ENCODE measurements around the gene DNAJC16. TPM values are rescaled to one million over a fixed set of nuclear protein-coding genes. Genes with fewer than 3 reads are reported as not detected.
"Not testable (repeated sequence)": the region's sequence is repeated elsewhere in the genome, so short reads cannot be mapped to it uniquely, and the experiment has no call there.

DNAJC16 gene
- total RNA-seq (2014; rRNA removed; shearing (Covaris generic)), result 15.0 and 15.9 TPM in 2 replicates
- polyA plus RNA-seq (2014; cell fraction: nucleus; rRNA removed), result 6.7 and 6.9 TPM in 2 replicates

DNA sequence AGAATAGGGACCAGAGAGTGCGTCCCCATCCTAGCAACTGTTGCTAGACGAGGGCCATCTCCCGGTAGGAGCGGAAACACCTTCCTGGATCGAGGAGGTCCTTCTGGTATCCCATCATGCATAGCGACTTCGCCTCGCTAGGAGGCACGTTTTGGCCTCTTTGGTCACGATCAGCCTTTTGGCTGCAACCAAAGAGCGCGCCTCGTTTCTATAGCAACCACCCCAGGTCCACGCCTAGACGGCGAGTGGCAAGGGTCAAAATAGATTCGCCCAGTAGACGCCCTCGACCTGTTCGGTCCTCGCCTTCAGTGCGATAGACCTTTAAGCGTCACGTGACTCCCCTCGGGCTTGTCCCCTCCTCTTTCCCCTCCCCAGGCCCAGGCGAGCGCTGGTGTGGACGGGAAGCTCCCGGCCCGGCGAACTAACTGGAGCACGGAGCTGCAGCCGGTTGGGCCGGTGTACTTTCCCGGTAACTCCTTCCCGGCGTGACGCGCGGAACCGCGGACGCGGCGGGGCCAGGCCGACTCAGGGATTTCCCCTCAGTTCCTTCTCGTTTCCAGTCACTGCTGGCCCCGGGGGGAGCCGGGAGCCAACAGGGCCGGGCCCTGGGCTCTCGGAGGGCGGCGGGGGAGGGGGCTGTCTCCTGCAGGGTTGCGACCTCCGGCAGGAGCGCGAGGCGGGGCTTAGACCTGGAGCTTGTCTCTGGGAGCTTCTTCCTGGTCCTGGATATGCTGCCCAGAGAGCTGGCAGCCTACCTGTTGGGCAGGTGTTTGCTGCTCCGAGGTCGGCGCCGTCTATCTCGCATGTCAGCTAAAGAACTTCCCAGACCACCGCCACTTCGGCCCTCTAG, at the start of gene DNAJC16:
DNAJC16 (plus strand) TSS at position 359 of the 850 bp plus-strand sequence. CDS start 2,258 bp downstream, outside the sequence.
- peak; percentile 99 for DNase-seq (ENCODE audit: extremely low read depth, low read depth)

DNA sequence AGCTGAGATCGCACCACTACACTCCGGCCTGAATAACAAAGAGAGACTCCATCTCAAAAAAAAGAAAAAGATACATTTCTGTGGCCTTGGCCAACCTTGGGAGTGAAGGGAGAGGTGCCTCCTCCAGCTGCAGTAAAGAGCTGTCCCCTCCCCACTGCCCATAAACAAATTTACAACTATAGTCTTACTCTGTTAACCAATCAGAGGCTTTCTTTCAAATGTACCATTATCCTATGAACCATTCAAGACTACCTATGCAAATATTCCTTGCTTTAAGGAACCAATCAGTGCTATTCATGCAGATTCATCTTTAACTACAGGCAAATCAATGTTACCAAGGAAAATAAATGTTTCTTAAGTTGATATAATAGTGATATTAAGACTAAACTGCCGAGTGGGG, 49.7 kb upstream of the DNAJC16 start:
- no peak for DNase-seq (ENCODE audit: extremely low read depth, low read depth)

DNA sequence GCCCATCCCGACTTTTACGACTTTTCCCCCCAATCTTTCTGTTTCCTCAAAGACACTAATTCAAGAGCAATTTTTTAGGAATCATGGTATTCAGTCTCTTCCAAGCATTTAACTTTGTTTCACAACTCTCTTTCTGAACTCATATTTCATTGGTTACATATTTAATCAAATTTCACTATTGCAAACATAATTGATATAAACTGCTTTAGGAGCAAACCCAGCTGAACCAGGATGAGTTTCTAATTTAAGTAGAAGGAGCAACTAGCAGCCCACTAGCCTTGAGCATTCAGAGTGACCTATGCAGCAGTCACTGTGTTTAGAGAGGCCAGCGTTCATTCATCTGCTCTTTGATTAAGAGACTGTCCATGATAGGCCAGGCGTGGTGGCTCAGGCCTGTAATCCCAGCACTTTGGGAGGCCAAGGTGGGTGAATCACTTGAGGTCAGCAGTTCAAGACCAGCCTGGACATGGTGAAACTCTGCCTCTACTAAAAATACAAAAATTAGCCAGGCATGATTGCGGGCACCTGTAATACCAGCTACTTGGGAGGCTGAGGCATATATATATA, 48.9 kb upstream of the DNAJC16 start:
- no peak for DNase-seq (ENCODE audit: extremely low read depth, low read depth)

DNA sequence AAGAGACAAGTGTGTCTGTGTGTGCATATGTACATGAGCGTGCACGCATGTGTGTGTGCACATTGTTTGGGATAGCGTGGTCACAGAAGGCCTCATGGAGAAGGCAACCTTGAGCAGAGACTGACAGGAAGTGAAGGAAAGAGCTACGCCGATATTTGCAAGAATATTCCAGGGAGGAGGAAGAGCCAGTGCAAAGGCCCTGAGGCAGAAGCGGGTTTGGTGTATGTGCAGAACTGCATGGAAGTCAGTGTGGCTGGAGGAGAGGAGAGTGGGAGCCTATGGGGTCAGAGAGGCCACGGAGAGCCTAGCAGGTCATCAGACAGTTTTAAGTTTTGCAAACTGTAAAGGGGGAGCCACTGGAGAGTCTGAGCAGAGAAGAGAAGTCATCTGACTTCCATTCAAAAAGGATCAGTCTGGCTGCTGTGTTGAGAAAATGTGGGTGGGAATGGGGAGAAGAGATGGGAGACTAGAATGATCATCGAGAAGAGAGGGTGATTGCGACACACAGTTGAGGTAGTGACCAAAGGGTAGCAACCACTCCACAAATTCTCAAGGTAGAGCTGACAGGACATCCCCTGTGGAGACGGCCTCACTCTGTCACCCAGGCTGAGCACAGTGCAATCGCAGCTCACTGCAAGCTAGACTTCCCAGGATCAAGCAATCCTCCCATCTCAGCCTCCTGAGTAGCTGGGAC, 46.8 kb upstream of the DNAJC16 start:
- DNase-seq (ENCODE audit: extremely low read depth, low read depth), result no peak

DNA sequence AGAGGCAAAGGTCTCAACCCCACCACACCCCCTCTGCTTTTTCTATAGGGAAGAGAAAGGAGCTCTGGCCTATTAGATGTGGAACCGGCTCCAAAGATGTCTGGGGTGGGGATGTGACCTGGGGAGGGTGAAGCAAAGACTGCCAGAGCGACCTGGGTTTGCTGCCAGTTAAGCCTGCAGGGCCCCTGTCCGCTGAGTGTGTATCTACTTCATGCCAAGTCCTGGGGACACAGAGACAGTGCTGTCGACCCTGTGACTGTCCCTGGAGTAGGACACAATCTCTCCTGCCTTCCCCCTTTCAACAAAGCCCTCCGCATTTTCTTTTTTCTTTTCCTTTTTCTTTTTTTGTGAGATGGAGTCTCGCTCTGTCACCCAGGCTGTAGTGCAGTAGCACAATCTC, 44.2 kb upstream of the DNAJC16 start:
- DNase-seq (ENCODE audit: extremely low read depth, low read depth), result not testable (repeated sequence)

DNA sequence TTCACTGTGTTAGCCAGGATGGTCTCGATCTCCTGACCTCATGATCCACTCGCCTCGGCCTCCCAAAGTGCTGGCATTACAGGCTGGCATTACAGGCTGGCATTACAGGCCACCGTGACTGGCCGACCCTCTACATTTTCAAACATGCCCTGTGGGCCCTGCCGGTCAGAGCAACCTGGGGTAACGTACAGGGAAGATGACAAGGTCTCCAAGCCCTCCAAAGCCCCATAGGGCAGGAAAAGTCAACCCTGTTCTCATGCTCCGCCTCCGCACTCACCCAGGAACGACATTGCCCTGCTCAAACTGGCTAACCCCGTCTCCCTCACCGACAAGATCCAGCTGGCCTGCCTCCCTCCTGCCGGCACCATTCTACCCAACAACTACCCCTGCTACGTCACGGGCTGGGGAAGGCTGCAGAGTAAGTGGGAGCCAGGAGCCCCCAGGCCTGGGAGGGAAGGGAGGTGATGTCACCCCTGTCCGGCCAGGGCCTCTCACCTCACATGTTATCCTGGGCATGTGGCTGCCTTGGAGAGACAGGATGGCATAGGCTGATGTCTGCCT, 43.6 kb upstream of the DNAJC16 start:
- not testable (repeated sequence) for DNase-seq (ENCODE audit: extremely low read depth, low read depth)

DNA sequence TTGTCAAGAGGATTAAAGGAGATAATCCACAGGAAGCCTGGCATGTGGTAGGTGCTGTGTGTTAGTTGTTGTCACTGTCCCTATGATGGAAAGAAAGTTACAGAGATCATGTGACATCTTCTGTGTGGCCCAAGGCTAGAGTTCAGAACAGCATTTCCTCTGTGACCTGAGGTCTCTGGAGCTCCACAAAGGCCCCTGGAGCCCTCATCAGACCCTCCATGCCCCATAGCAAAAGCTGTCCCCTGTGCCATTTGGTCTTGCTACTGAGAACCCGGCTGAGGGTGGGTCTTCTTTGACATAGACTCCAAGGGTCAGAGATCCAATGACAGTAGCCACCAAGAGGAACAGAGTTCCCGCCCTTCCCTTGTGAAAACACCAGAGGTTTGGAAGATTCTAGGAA, 42.7 kb upstream of the DNAJC16 start:
- DNase-seq (ENCODE audit: extremely low read depth, low read depth), result no peak

DNA sequence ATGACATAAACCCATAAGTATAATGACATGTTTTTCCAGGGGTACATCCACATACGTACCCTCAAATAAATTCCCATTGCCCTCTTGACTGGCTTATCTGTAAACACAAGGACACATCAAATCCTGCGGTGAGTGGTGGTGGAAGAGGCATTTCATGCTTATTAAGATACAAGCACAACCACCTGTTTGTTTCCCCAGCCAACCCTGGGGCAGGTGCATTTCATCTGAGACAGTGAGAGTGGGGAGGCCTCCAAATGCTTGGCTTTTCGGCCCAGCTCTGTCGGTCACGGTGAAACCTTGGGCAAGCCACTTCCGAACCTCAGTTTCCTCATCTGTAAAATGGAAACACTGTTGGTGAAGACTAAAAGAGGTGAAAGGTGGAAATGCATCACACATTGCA, 42.2 kb upstream of the DNAJC16 start:
- not testable (repeated sequence) for DNase-seq (ENCODE audit: extremely low read depth, low read depth)

DNA sequence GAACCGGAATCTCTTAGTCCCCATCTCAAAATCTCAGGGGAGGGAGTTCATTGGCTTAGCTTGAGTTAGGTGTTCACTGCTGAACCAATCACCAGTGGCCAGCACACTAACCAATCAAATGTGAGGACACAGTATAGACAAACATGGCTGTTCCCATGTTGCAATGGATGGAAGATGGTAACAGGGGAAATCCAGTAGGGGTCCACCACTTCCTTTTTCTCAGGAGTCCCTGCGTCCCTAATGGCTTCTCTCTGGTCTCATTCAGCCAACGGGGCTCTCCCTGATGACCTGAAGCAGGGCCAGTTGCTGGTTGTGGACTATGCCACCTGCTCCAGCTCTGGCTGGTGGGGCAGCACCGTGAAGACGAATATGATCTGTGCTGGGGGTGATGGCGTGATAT, 41.0 kb upstream of the DNAJC16 start:
- DNase-seq (ENCODE audit: extremely low read depth, low read depth), result no peak

DNA sequence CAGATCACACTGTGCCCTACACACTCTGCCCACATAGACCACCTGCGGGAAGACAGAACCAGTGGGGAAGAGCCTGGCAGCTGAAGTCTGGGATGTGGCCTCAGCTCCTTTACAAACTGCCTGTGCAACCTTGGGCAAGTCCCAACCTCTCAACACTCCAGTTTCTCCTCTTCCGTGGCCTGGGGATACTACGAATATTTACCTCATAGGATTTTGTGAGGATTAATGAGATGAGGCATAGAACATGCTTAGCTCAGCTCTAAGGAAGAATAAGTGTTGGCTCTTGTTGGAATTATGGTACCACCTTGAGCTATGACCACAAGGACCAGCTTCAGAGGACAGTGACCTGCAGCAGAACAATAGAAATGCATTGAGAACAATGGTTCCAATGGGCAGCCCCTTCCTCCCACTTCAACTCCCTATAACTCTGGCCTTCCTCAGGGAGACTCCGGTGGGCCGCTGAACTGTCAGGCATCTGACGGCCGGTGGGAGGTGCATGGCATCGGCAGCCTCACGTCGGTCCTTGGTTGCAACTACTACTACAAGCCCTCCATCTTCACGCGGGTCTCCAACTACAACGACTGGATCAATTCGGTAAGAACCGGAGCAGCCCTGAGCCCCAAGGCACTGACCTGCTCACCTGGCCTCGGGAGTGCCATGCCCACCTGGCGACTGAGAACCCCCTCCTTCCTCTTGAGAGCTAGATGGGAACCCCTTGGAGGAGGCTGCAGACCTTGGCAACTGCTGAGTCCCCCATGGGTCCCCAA, 39.6 kb upstream of the DNAJC16 start:
- DNase-seq (ENCODE audit: extremely low read depth, low read depth), result not testable (repeated sequence)

DNA sequence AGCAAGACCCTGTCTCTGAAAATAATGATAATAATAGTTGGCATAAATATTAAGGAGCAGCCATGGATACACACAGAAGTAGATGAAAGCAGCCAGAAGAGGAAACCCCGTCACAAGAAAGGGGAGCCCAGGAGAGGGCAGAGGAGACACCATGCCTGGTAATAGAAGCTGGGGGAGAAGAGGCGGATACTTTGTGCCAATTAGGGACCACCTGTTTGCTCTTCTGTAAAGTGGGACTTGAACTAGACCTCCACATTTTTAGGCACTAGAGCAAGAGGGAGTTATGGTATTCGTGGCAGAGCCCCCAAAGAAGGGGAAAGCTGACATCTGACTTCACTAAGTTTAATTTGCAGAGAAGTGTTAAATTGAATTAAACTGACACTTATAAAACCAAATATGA, 38.3 kb upstream of the DNAJC16 start:
- no peak for DNase-seq (ENCODE audit: extremely low read depth, low read depth)

DNA sequence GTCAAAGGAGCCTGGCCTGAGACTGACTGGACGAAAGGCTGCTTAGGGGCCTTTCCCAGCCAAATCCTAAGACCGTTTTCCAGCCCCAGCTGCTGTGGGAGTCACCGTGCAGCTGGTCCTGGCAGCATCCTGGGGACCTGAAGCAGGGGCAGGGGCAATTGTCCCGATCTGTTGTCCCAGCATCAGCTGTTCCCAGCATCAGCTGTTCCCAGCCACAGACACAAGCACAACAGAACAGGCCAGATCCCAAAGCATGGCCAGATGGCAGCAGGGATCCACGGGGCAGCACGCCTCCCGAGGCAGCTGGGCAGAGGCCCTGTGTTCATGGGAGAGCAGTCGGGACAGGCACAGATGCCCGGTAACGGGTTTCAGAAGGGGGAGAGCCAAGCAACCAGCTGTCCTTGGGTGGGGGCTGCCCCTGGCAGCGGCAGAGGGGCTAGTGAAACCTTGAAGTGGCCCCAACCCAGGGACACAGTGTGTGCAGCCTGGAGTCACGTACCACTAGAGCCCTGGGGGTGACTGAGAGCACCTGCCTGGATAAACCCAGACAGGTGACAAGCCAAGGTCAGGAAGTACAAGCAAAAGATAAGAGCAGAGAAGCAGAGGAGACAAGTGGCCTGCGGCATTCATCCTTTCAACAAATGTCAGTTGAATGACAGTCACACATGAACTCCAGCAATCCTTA, 37.5 kb upstream of the DNAJC16 start:
- no peak for DNase-seq (ENCODE audit: extremely low read depth, low read depth)

DNA sequence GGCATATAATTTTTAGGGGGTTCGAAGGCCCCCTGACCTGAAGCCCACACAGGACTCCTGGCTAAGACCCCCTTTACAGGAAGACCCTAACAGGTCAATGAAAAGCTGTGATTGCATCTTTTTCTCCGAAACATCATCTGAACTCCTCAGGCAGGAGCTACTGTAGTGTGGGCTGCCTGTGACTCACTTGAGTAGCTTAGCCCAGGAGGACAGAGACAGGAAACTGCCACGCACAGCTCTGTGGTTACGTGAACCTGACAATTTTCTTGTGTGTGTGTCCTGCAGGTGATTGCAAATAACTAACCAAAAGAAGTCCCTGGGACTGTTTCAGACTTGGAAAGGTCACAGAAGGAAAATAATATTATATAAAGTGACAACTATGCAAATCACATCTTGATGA, 35.6 kb upstream of the DNAJC16 start:
- DNase-seq (ENCODE audit: extremely low read depth, low read depth), result not testable (repeated sequence)

DNA sequence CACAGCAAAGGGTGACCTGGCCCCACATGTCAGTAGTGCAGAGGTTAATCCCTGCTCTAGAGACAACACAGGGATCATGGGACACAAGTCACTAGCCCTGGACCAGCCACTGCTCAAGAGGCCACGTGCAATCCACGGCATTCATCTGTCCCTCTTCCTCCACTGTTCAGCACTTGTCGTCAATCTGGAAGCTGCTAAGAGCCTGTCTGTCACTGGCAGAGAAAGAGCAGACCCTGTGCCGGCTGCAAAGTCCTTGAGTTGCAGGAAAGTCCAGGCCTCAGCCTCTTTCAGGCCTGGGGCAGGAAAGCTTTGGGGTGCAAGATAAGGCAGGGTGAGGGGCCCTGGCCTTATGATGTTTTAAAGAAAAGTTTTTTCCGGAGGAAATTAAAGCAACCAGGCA, 34.1 kb upstream of the DNAJC16 start:
- DNase-seq (ENCODE audit: extremely low read depth, low read depth), result no peak

DNA sequence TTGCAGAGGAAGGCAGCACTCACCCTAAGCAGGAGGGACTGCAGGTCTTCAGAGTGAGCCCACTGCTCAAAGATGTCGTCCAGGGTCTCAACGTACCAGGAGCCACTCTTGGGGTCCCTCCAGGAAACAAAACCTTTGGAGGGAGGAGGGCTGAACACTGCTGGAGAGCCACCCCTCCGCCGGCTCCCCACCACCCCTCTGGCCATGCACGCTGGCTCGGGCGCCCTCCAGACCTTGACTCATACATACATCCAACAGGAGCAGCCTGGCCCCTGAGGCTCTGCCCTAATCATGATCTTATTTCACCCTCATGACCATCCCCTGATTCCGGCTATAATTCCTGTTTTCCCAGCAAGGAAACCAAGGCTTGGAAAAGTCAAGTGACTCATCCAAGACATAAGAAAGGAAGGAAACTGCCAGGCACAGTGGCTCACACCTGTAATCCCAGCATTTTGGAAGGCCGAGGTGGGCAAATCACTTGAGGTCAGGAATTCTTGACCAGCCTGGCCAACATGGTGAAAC, 32.7 kb upstream of the DNAJC16 start:
- no peak for DNase-seq (ENCODE audit: extremely low read depth, low read depth)

DNA sequence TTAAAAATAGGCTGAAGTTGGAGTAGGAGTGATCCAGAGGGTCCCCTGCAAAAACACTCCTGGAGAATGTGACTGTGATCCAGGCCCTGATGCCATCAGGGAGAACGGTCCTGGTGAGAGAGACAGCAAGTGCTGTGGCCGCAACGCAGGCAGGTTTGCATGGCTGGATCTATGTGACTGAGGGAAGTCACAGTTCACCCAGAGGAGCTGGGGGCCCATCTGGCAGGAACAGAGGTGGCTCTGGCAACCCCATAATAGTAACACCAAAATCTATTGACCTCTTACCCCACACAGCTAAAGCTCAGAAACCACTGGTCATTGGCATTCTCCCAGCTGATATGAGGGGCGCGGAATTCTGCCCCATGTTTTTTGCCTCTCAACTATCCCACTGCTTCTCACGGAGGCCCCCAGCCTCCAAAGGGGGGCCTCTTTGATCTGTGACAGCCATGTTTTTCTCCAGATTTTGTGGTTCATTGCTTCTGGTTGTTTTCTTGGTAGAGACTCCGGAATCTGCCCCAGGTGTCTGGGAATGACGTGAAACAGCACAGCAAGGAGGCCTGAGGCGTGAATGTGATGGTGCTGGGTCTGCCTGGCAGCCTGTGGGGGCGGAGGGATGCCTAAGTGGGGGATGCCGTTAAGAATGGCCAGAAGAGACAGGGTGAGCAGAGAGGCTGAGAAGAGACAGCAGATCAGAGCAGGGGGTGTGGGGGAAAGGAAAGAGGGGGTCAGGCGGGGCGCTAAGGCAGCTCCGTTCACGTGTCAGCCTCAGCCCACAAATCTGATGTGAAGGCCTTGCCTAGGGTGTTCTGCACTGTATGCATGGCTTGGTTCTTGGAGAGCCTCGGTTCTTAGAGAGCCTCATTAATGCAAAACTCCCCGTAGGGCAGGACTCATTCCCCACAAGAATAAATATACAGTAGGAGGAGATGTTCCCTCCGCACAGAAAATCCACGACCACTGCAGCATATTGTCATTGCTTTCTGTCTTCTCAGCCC, 26.2 kb upstream of the DNAJC16 start:
- no peak for DNase-seq (ENCODE audit: extremely low read depth, low read depth)

DNA sequence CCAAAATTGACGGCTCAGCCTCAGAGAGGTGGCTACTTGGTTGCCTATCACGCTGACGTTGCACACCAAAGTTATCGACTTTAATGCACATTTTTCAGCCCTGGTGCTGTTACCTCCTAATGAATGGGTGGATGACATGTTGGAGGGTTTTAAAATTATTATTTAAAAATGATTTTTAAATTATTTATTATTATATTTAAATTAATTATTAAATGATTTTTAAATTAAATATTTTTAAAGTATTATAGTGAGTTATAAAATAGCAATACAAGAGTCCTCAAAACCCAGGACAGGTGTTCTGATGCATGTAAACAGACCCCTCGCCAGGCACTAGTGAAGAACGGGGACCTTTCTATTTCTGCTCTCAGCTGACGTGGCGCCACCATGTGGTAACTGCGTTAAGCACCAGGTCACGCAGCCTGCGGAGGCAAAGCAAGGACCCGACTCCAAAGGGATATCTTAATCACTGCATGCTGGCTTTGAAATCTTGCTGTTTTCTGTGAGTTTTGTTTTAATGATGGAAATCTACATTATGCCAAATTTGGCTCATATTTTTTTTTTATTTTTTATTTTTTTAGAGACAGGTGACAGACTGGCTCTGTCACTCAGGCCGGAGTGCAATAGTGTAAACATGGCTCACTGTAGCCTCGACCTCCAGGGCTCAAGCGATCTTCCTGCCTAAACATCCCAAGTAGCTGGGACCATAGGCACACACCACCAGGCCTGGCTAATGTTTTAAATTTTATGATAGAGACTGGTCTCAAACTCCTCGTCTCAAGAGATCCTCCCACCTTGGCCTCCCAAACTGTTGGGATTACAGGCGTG, 25.2 kb upstream of the DNAJC16 start:
- DNase-seq (ENCODE audit: extremely low read depth, low read depth), result peak; percentile 35

DNA sequence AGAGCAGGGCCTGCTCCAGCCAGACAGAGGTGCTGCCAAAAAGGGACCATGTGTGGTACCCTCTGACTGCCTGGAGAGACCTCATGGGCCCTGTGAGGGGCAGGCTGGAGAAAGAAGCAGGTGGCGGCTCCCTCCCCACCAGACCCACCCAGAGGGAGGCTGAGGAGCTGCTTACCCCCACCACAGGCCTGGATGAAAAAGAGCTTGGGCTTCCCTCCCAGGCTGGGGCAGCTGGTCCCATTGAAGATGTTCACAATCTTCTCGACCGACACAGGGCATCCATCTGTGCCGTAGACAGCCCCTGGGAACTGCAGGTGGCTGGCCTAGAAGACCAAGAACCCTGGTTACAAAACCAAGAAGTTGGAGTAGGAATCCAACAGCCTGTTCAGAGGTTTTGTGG, 22.2 kb upstream of the DNAJC16 start:
- no peak for DNase-seq (ENCODE audit: extremely low read depth, low read depth)
